Endothelial cell (in vitro differentiated cells): Measurements from ENCODE around the gene PCGF3. TPM values are rescaled to one million over a fixed set of nuclear protein-coding genes. Genes with fewer than 3 reads are reported as not detected.

Source experiments
- DNase-seq: peaks from one replicate; pipeline ENCODE4 v3.0.0; 2021; ENCODE audit warnings: low spot score
- H3K27ac Mint-ChIP-seq: one replicate; pipeline ENCODE4 v1.8.0; 2021; ENCODE audit warnings: mixed read lengths, inconsistent platforms; ENCODE audit not compliant: unreplicated experiment
- H3K27me3 Mint-ChIP-seq: one replicate; pipeline ENCODE4 v1.8.0; 2021; ENCODE audit warnings: mild to moderate bottlenecking, moderate library complexity, mixed read lengths, inconsistent platforms; ENCODE audit not compliant: unreplicated experiment
- H3K36me3 Mint-ChIP-seq: one replicate; pipeline ENCODE4 v1.8.0; 2021; ENCODE audit warnings: mild to moderate bottlenecking, low read depth, mixed read lengths, inconsistent platforms; ENCODE audit not compliant: unreplicated experiment
- H3K4me1 Mint-ChIP-seq: one replicate; pipeline ENCODE4 v1.8.0; 2021; ENCODE audit warnings: mild to moderate bottlenecking, mixed read lengths, inconsistent platforms; ENCODE audit not compliant: unreplicated experiment
- H3K4me3 Mint-ChIP-seq: one replicate; pipeline ENCODE4 v1.8.0; 2021; ENCODE audit warnings: mild to moderate bottlenecking, mixed read lengths, inconsistent platforms; ENCODE audit not compliant: unreplicated experiment
- H3K9me3 Mint-ChIP-seq: one replicate; pipeline ENCODE4 v1.8.0; 2021; ENCODE audit warnings: mixed read lengths, inconsistent platforms; ENCODE audit not compliant: unreplicated experiment
- CTCF ChIP-seq: fragments of 200-600 bp; sonication (generic); IDR thresholded peaks from one replicate; pipeline ENCODE4 v1.5.0; 2021; ENCODE audit warnings: antibody characterized with exemption; ENCODE audit not compliant: unreplicated experiment
- total RNA-seq: library from RNA; stranded (reverse); fragmentation: NEBNext Ultra II Directional; extraction: Animal tissue kit (Norgen Biotek cat#: 25700); gene quantifications from one replicate; pipeline ENCODE4 v1.2.1, GENCODE V29; 2021; ENCODE audit not compliant: unreplicated experiment

Gene PCGF3
- total RNA-seq, 1 donor from 2014 or later: 84.5 TPM

- H3K27ac Mint-ChIP-seq: no peak overlapping the region
- no peaks in the 10 kb centered on the region for H3K36me3 Mint-ChIP-seq
- peaks cover 2% of the 10 kb centered on the region for H3K4me1 Mint-ChIP-seq
- H3K27me3 Mint-ChIP-seq: peaks cover 11% of the 10 kb centered on the region
- H3K4me3 Mint-ChIP-seq: no peak overlapping the region
- no peaks in the 10 kb centered on the region for H3K9me3 Mint-ChIP-seq
- DNase-seq: no peak
- TF ChIP-seq CTCF: no peak
These were observed 26.5 kb upstream of the PCGF3 start for GRCh38 chr4:679104-679481.

DNA sequence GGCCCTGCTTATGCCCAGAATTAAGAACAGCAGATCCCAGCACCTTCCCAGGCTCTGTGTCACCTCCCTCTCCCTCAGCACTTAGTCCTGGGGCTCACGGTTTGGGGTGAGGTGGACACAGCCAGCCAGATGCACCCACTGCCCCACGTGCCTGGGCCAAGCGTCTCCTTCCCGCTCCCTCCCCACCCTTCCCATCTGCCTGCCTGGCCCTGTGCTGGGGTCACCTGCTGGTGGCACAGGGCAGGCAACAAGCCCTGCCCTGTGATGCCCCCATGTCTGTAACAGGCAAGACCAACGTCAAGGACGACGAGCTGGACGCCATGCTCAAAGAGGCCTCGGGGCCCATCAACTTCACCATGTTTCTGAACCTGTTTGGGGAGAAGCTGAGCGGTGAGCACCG is 26.0 kb upstream of the PCGF3 start:
- DNase-seq: no peak
- no peak overlapping the region for H3K4me3 Mint-ChIP-seq
- peaks cover 2% of the 10 kb centered on the region for H3K4me1 Mint-ChIP-seq

DNA sequence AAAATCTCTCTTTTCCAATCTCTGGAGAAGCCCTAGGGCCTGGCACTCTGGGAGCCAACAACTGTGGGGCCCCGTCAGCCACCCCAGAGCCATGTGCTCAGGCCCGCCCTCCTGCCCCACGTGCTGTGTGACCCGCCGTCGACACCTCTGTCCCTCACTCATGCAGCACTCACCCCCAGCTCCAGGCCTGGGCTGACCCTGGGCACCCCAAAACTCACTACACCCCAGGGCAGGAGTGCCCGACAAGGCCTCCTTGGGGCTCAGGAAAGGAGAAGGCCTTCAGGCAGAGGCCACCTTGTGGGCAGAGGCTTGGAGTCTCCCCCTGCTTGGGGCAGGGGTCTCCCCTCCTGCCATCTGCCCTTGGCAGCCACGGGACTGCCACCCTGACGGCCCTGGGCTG is 25.5 kb upstream of the PCGF3 start:
- no peak overlapping the region for H3K4me3 Mint-ChIP-seq
- peak overlapping the region; percentile 48 for H3K27ac Mint-ChIP-seq
- DNase-seq: no peak
- H3K4me1 Mint-ChIP-seq: peaks cover 4% of the 10 kb centered on the region
- no peaks in the 10 kb centered on the region for H3K9me3 Mint-ChIP-seq
- TF ChIP-seq CTCF: no peak
- H3K36me3 Mint-ChIP-seq: peaks cover 2% of the 10 kb centered on the region
- peaks cover 17% of the 10 kb centered on the region for H3K27me3 Mint-ChIP-seq

More for the DNA sequence above, 26.0 kb upstream of the PCGF3 start:
- Mint-ChIP-seq H3K9me3 (no peaks in the 10 kb centered on the region), H3K27ac (no peak overlapping the region), H3K36me3 (no peaks in the 10 kb centered on the region), H3K27me3 (peaks cover 15% of the 10 kb centered on the region)
- TF ChIP-seq CTCF: no peak

- Mint-ChIP-seq H3K4me3 (no peak overlapping the region), H3K36me3 (peaks cover 6% of the 10 kb centered on the region), H3K4me1 (peaks cover 6% of the 10 kb centered on the region), H3K9me3 (no peaks in the 10 kb centered on the region), H3K27ac (peak overlapping the region; percentile 48), H3K27me3 (peaks cover 21% of the 10 kb centered on the region)
- no peak for TF ChIP-seq CTCF
- no peak for DNase-seq
These were observed 25.1 kb upstream of the PCGF3 start for GRCh38 chr4:680551-680927.

- Mint-ChIP-seq H3K36me3 (peaks cover 8% of the 10 kb centered on the region), H3K27me3 (peaks cover 19% of the 10 kb centered on the region), H3K4me1 (peaks cover 6% of the 10 kb centered on the region), H3K4me3 (no peak overlapping the region), H3K27ac (no peak overlapping the region), H3K9me3 (no peaks in the 10 kb centered on the region)
- peak; percentile 57 for DNase-seq
- no peak for TF ChIP-seq CTCF
These were observed 24.5 kb upstream of the PCGF3 start for GRCh38 chr4:680928-681645.
